Type B pancreatic cell (in vitro differentiated cells): ENCODE data around the gene PPIP5K1. TPM values are rescaled to one million over a fixed set of nuclear protein-coding genes. Genes with fewer than 3 reads are reported as not detected.

Experiments used
- DNase-seq: peaks from one replicate; pipeline ENCODE4 v3.0.0; 2021; ENCODE audit warnings: mixed read lengths; ENCODE audit not compliant: unreplicated experiment; ENCODE audit errors: extremely low spot score
- H3K27ac Mint-ChIP-seq: 2 replicates; pipeline ENCODE4 v1.8.0; 2021; ENCODE audit warnings: mild to moderate bottlenecking, mixed read lengths
- H3K27me3 Mint-ChIP-seq: 2 replicates; pipeline ENCODE4 v1.8.0; 2021; ENCODE audit warnings: mixed read lengths
- H3K36me3 Mint-ChIP-seq: 2 replicates; pipeline ENCODE4 v1.8.0; 2021; ENCODE audit warnings: mixed read lengths
- H3K4me1 Mint-ChIP-seq: one replicate; pipeline ENCODE4 v1.8.0; 2021; ENCODE audit warnings: mixed read lengths; ENCODE audit not compliant: unreplicated experiment
- H3K4me3 Mint-ChIP-seq: 2 replicates; pipeline ENCODE4 v1.8.0; 2021; ENCODE audit warnings: mild to moderate bottlenecking, mixed read lengths
- H3K9me3 Mint-ChIP-seq: 2 replicates; pipeline ENCODE4 v1.8.0; 2021; ENCODE audit warnings: mixed read lengths
- total RNA-seq: library from RNA; stranded (reverse); gene quantifications from 2 replicates; pipeline ENCODE4 v1.2.1, GENCODE V29; 2021; ENCODE audit warnings: low replicate concordance
- TF ChIP-seq, protein P1 (sequence below): fragments of 200-600 bp; sonication (generic); conservative IDR thresholded peaks from 2 replicates; pipeline ENCODE4 v1.5.0; 2021; ENCODE audit warnings: antibody characterized with exemption, mild to moderate bottlenecking

Gene PPIP5K1
- total RNA-seq, 1 donor from 2014 or later = 58.2 TPM

DNA sequence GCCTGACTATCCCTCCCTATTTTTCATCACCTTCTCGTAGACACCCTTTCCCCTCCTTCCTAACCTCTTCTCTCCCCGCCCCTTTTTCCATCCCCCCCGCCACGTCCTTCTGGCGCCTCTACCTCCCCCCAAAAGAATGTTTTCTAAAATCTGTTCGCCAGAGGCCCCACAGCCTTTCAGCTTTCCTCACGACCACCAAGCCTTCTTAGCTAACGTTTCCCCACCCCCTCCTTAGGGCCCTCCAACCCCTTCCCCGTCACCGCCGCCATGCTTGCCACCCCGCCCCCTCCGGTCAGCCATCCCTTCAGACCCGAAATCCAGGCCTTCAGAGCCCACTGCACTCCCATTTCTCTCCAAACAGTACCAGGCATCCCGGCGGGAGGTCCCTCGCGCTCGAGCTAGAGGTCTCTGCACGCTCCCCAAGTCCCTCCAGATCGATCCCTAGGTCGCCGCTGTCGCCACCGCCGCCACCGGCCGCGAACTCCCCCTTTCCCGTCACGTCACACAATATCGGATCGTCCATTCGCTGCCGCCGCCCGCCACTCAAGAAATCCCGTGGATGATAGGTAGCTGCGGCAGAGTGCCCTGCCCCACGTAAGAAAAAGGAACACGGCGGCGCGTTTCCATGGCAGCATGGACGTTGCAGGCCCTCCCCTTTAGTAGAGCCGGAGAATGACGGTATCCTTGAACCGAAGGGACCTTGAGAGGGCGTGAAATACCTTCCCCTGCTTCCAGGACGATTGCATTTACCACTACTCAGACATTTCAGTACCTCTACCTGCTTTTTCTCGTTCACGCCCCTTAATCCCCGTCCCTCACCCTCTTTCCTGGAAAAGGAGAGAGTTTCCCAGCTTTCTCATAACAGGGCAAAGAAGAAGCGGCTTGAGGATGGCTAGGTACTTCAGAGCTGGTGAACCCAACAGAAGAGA, 97.1 kb downstream of the PPIP5K1 start, which contains the start of gene TP53BP1:
Gene TP53BP1 (minus strand): TSS at position 484 of the 929 bp plus-strand sequence. CDS start 113 bp downstream, at position 371.
- H3K27ac Mint-ChIP-seq = peak within 1 kb of the TSS; percentile 98

GRCh38 chr15:43492266-43492665, 97.7 kb downstream of the PPIP5K1 start:
- Mint-ChIP-seq H3K36me3 (peaks cover 25% of the 10 kb centered on the region), H3K27me3 (no peaks in the 10 kb centered on the region), H3K4me3 (peak overlapping the region; percentile 99), H3K4me1 (peaks cover 31% of the 10 kb centered on the region), H3K9me3 (no peaks in the 10 kb centered on the region), H3K27ac (peak overlapping the region; percentile 98)
- TF ChIP-seq, protein P1, sequence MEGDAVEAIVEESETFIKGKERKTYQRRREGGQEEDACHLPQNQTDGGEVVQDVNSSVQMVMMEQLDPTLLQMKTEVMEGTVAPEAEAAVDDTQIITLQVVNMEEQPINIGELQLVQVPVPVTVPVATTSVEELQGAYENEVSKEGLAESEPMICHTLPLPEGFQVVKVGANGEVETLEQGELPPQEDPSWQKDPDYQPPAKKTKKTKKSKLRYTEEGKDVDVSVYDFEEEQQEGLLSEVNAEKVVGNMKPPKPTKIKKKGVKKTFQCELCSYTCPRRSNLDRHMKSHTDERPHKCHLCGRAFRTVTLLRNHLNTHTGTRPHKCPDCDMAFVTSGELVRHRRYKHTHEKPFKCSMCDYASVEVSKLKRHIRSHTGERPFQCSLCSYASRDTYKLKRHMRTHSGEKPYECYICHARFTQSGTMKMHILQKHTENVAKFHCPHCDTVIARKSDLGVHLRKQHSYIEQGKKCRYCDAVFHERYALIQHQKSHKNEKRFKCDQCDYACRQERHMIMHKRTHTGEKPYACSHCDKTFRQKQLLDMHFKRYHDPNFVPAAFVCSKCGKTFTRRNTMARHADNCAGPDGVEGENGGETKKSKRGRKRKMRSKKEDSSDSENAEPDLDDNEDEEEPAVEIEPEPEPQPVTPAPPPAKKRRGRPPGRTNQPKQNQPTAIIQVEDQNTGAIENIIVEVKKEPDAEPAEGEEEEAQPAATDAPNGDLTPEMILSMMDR = no peak
- DNase-seq = no peak

More for the DNA sequence above, 97.1 kb downstream of the PPIP5K1 start, which contains the start of gene TP53BP1:
- Mint-ChIP-seq H3K36me3 (peaks cover 25% of the 10 kb centered on the region), H3K9me3 (no peaks in the 10 kb centered on the region), H3K4me1 (peaks cover 31% of the 10 kb centered on the region), H3K4me3 (peak within 1 kb of the TSS; percentile 99), H3K27me3 (no peaks in the 10 kb centered on the region)
- TF ChIP-seq, protein P1 = no peak
- peak; percentile 92 for DNase-seq

DNA sequence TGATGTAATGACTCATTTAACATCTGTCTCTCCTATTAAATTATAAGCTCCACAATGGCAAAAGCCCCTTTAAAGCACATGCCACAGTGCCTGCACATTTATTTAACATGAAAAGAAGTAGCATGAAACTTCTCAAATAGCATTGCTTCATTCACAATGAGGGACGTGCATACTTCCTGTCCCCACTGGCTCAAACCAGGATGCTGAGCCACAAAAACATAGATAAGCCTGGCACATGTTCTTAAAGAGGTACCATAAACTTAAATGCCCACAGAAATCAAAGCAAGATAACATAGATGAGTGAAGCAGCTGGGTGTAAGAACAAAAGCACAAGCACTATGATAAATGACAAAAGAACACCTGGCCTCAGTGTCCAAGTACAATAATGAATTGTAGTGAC, 100.8 kb downstream of the PPIP5K1 start:
- H3K4me3 Mint-ChIP-seq = peak overlapping the region; percentile 54
- no peaks in the 10 kb centered on the region for H3K27me3 Mint-ChIP-seq
- H3K4me1 Mint-ChIP-seq = peaks cover 30% of the 10 kb centered on the region
- peaks cover 36% of the 10 kb centered on the region for H3K36me3 Mint-ChIP-seq
- TF ChIP-seq, protein P1 = no peak
- DNase-seq = no peak
- no peak overlapping the region for H3K27ac Mint-ChIP-seq
- no peaks in the 10 kb centered on the region for H3K9me3 Mint-ChIP-seq

DNA sequence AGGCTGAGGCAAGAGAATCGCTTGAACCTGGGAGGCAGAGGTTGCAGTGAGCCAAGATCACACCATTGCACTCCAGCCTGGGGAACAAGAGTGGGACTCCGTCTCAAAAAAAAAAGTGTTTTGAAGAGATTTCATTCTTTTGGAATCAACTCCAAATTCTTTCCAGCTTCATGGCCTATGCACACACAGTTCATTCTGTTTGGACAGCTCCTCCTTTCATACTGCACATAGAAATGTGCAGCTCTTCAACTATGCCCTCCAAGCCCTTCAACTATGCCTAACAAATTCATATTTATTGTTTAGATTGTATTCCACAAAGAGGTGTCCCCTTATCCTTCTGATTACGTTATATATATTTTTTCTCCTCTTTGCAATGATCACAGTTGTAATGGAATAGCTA, 101.2 kb downstream of the PPIP5K1 start:
- H3K36me3 Mint-ChIP-seq = peaks cover 40% of the 10 kb centered on the region

DNA sequence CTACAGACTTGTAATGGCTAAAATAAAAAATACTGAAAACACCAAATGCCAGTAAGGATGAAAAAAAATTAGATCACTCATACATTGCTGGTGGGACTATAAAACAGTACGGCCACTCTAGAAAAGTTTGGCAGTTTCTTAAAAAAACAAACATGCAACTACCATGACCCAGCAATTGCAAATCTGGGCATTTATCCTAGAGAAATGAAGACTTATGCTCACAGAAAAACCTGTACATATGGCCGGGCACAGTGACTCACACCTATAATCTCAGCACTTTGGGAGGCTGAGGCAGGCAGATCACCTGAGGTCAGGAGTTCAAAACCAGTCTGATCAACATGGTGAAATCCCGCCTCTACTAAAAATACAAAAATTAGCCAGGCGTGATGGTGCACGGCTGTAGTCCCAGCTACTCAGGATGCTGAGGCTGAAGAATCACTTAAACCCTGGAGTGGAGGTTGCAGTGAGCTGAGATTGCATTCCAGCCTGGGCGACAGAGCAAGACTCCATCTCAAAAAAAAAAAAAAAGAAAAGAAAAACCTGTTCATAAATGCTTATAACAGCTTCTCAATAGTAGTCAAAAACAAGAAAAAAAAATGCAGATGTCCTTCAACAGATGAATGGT, 102.6 kb downstream of the PPIP5K1 start:
- no peaks in the 10 kb centered on the region for H3K9me3 Mint-ChIP-seq
- TF ChIP-seq, protein P1 = no peak
- no peak overlapping the region for H3K27ac Mint-ChIP-seq
- H3K27me3 Mint-ChIP-seq = no peaks in the 10 kb centered on the region
- H3K4me3 Mint-ChIP-seq = no peak overlapping the region
- H3K36me3 Mint-ChIP-seq = peaks cover 42% of the 10 kb centered on the region
- H3K4me1 Mint-ChIP-seq = peaks cover 15% of the 10 kb centered on the region
- DNase-seq = no peak

More for the DNA sequence above, 101.2 kb downstream of the PPIP5K1 start:
- Mint-ChIP-seq H3K27me3 (no peaks in the 10 kb centered on the region), H3K9me3 (no peaks in the 10 kb centered on the region), H3K27ac (no peak overlapping the region), H3K4me1 (peaks cover 26% of the 10 kb centered on the region), H3K4me3 (no peak overlapping the region)
- DNase-seq = no peak
- TF ChIP-seq, protein P1 = no peak
